NCI-H524 treated with DMSO at 0.1 percent for 48 hours (cell line): Measurements from ENCODE around the gene KLHL29.
A peak's percentile ranks its signal among the peaks of the same experiment; 100 is the strongest.
"Not testable (repeated sequence)": the region's sequence is repeated elsewhere in the genome, so short reads cannot be mapped to it uniquely, and the experiment has no call there.

Source experiments
- DNase-seq: peaks from one replicate; lab custom pipeline; 2025; lab: John Stamatoyannopoulos, UW

Gene KLHL29

DNA sequence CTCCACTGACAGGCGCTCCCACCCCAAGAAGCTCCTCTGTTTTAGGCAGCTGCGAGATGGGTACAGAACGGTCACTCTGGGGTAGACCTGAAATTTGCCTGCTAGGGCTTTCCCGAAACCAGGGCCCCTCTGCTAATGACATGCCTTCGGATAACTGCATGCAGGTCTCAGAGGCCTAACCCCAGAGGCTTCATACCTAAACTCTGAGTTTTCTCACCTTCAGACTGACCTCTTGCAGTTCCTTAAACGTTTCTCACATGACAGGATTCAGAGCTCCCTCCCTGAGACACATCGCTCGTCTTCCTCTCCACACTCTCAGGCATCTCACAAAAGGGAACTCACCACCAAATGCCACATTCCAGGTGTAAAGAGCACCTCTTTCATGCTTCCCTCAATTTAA lies 11.3 kb upstream of the KLHL29 start:
- no peak for DNase-seq

DNA sequence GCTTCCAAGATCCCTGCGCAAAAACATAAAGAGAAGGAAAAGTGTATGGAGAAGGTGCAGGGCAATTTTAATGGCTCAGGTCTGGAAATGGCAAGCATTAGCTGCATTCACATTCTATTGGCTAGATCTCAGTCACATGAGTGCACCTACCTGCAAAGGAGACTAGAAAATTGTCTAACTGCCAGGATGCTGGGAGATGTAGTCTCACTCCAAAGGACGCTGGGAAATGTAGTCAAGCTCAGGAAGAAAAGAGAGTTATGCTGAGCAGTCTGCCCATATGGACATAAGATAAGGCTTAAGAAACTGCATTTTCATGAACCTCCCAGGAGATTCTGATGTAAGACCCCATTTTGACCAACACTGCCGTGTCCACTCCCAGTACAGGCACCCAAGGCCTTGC lies 9.5 kb upstream of the KLHL29 start:
- peak; percentile 41 for DNase-seq

DNA sequence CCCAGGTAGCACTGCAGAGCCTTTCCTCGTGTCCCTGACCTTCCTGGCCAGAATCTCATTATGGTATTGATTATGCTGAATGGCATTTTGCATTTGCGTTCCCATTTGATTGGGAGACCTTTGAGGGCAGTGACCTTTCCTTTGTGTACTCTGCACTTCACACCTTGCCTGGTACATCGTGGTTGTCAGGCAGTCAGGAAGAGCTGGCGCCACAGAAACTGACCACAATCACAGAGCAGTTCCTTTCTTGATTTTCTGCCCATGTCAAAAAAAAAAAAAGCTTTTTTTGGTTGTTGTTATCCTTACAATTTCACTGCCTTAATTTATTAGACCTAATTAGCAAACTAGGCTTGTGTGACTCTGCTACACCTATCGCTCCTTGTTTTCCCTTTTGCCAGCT lies 8.9 kb upstream of the KLHL29 start:
- no peak for DNase-seq

DNA sequence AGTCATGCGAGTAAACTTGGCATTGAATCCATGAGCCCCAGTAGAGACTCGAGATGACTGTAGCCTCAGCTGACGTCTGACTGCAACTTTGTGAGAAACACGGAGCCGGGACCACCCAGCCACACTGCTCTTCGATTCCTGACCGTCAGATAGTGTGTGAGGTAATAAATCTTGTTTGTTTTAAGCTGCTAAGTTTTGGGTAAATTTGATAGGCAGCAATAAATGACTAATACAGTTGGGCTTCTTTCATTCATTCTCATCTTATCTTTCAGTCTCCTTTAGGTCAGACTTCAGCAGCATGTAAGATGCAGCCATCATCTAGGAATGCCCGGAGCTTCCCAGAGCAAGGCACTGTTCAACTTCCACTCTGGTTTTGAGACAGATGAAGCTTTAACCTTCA lies 8.0 kb upstream of the KLHL29 start:
- no peak for DNase-seq

DNA sequence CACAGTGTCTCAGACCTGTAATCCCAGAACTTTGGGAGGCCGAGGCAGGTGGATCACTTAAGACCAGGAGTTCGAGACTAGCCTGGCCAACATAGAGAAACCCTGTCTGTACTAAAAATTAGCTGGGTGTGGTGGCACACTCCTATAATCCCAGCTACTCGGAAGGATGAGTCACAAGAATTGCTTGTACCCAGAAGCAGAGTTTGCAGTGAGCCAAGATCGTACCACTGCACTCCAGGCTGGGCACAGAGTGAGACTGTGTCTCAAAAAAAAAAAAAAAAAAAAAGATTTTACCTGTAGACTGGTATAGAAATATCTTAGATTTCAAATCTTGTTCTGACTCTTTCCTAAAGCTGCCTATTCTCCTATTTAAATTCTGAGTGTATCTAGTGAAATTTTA lies 7.2 kb upstream of the KLHL29 start:
- DNase-seq: no peak

DNA sequence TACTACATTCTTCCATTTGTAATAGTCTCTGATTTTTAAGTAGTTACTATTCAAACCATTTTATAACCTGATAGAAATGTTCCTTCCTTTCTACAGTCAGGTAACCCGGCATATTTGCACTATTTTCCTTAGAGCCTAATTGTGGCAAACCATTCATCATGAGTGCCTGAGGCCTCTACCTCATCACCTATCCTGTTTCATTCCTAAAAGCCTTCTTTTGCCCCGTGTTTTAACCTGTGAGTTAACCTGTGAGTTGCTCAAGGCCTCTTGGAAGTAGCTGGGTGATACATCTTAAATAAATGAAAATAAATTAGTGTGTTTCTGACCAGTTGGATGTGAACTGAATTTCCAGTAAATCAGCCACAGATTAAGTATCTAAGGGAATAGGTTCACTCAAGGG lies 6.5 kb upstream of the KLHL29 start:
- DNase-seq: no peak

DNA sequence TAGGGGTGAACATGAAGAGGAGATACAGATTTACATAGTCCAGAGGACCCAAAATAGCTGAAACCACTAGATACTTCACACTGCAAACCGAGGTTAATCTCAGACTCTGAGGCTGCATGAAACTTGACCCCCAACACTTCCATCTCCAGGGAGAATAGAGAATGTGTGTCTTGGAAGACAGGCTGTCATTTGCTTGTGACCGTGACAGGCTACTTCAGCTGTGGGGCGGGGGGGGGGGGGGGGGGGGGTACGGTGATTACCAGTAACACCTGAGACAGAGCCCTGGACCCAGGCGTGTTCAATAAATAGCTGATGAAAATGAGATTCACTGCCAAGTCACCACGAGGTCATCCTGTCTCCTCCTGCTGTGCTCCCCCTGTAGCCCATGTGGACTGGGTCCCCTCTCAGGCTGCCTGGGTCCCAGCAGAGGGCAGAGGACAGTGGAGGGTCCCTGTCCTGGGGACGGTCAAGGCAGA lies 5.7 kb upstream of the KLHL29 start:
- no peak for DNase-seq

DNA sequence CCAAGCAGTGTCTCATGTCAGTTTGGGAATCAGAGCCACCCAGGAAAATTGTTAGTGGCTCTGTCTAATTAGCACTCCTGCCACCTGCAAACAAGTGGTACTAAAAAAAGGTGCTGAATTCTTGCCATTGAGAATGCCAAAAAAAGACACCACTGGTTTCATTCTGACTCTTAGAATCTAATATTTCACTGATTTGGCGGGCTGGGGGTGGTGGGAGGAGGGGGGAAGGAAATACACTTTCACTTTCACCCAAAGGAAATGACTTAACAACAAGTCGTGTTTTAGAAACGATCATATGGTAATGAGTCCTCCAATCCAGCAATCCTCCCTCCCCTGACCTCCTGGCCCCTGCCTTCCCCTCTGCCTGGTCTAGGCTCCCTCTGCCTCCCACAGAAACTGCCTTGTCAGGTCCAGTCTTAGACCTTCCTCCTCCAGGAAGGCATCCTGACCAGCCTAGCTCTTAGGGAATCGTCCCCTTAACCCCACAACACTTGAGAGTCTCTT lies 4.4 kb upstream of the KLHL29 start:
- DNase-seq: no peak

DNA sequence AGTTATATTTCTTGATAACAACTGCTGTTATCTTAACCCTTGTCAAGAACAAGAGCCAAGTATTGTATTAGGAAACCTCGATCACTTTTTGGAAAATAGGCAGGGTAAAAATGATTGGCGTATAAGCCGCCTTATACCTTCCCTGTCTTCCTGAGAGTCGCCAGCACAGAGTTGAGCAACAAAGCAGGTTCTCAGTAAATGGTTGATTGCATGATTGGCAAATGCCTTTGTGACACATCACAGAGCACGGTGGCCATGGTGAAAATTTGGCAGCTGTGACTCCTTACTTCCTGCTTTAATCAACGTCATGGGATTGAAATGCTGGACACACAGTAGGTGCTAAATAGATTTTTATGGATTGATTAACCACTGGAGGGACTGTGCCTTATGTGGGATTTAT lies 3.9 kb upstream of the KLHL29 start:
- DNase-seq: no peak

DNA sequence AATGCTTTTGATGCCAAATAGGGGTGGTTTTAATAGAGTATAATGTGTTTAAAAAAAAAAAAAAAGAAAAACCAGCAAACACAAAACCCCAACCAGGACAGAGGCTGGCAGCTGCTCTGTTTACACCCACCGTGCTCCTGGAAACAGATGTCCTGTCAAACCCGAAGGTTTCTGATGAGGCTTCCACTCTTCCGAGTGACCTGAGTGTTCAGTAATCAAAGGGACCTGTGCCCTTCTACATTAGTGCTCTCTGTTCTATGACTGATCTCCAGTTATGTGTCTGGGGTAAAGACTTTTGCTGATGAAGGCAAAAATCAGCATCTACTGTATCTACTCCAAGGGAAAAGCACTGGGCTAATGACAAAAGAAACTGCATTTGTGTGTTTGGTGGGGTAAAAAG lies 3.5 kb upstream of the KLHL29 start:
- DNase-seq: no peak

DNA sequence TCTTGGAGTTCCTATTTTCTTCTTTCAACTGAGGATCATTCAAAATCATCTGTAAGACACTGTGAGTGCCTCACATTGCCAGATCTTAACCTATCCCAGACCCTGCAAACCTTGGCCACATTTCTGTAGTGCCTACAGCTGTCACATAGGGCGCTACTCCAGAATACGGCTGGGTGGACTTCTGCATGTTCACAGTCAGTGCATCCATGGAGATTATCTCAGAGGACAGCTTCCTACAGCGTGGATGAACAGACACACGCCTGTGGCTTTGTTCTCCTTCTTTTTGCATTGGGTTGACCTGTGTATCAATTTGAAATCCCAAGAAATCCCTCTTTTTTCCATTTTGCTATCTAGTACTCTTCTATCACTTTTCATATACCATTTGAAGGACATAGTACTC lies 1.9 kb upstream of the KLHL29 start:
- DNase-seq: no peak

DNA sequence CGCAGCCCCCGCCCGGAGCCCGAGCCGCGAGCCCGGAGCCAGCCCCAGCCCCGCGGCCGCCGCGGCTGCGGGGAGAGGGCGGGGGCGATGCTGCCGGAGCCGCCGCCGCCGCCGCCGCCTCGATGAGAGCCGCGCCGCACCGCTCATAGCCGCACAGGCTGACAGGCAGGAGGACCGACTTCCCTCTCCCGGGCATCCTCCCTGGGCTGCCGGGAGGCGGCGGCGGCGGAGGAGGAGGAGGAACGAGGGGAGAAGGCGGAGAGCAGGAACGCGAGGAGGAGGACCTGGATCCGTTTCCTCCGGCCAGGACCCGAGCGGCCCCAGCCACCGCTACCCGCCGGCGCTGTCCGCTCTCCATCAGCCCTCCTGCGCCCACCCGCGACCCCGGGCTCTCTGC lies 370 bp downstream of the KLHL29 start:
- no peak for DNase-seq

DNA sequence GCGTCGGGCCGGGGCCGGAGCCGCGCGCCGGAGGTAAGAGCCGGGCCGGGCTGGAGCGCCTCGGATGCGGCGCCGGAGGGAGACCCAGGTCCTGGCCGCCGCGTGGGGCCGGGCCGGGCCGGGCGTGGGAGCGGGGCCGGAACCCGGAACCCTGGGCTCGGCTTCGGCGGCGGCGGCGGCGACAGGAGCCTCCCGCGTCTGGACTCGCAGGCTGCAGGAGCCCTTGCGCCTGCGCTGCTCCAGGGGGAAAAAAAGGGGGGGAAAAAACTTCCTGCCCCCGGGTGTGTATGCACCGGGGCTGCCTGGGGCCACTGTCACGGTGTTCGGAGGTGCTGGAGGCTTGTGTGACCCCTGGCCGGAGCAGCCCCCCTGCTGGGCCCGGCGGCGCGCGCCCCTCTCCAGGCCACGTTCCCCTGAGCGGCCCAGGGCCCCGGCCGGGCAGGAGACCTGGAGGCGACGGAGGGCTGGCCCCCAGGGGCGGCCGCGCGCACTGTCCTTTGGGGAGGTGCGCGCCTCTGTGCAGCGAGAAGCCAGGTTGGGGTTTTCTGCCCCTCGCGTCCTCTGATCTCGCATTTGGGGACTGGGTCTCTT lies 864 bp downstream of the KLHL29 start:
- DNase-seq: no peak

DNA sequence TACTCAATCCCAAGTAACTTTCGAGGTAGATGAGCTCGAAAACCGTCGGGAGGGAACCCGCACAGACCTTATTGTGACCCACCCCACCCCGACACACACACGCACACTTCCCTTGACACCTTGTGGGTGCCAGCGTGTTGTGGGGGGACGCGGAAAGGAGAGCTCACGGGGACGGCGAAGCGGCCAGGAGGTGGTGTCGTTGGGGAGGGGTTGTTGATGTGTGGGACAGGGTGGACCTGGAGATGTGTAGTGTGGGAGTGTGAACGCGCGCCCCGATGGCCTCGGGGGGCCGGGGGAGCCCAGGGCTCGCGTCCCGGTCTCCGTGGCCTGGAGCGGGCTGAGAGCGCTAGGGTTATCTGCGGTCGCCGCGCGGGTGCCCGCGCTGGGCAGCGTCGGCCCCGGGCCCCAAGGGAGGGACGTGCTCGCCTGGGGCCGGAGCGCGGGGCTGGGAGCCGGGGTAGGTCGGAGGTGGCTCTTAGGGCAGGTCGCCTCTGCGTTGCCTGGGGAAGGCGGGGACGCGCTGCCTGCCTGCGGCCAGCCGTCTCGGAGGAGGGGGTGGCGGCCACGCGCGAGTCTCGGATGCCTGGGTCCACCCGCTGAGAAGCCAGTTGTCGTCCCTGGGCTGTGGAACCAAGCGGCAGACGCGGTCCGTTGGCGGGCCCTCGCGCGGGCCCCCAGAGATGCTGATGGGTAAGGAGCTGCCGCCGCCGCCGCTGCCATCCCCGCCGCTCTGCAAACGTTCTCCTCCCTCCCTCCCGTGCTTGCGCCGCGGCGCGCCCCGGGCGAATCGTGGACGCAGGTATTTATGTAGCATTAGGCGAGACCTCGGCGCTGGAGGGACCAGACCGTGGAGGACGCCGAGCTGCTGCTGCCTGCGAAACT lies 1.6 kb downstream of the KLHL29 start:
- no peak for DNase-seq

DNA sequence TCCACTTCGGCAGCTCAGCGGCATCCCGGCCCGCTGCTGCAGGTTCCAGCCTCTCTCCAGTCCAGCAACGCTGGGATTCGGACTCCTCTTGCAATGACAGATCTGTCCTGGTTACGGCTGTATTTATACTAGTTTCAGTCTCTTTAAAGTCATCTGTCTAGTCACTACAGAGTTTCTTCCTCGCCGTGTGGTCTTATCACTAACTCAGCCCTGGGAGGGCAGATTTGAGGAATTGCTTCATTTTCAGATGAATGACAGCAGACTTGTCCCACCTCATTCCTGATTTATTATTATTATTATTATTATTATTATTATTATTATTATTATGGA lies 2.2 kb downstream of the KLHL29 start:
- DNase-seq: no peak

DNA sequence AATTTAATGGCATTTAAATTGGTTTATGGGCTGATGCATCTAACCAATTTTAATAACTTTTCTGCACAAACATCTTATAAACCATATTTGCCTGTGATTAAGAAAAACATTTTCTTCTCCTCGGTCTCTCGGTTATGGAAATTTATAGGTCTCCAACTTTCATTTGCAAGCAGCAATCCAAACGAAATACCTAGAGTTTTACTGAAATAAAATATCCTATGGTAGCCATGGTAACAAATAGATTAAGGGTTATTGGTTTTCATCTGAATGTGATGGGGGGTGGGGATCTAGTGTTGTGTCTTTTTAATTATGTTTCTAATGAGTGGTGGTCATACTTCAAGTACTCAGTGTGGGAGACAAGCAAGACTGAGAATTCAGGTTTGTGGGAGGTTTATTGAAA lies 2.9 kb downstream of the KLHL29 start:
- no peak for DNase-seq

DNA sequence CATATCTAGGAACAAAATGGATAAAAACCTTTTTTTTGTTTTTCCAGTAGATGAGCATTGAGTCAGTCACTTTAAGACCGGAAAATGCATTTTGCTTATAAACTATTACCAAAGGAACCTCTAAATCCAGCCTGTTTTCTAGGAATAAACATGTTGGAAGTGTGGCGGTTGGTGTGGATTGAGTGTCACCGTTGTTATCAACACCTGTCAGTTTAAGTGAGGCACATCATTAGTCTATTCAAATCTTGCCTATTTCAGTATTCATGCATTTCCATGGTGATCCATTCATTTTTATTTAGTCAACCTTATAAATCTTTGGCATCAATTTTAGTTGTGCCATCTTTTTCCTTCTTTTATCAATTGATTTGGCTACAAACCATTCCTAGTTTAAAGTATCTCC lies 3.3 kb downstream of the KLHL29 start:
- no peak for DNase-seq

DNA sequence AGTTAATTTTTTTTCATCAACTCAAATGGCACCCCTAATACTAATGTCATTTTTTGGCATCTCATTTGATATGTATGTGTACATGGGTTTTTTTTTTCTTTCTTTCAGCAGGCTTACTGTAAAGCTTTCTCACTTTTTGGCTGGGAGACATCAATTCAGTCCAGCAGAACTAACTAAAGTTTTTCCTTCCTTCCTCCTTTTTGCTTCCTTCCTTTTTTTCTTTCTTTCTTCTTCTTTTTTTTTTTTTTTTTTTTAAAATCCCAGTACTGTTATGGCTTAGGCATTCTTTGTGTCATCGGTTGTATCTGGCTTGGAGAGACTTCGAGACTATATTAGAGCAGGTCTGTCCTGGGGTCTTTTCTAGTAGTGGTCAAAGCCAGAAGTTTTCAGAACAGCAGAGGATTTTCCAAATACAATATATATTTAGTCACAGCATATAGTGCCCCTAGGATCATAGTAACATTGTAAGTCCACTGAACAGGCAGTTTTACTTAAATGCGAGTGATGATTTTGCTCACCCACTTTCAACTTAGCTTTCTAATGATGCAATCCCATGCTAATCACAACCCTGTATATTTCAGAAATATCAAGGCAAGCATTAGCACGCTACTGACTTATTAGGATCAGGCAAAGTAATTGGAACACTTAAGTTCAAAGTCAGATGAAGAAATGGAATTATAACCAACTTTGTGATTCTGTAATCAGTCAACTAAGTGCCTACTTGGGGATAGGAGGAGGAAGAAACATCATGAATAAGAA lies 4.0 kb downstream of the KLHL29 start:
- DNase-seq: no peak

DNA sequence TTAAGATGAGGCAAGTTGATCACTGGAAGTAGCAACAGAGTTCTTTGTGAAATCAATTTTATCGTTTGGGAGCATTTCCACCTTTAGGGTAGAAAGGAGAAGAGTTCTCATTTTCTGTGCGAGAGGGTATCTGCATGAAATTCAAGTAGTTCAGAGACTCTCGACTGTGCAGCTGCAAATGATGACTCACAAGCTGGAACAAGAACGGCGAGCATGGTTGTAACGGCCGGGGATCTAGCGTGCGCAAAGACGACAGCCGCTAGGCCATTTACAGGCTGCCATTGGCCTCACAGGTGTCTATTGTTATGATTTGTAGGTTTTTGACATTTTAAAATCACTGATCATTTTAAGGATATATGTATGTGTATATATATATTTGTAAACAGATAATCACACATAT lies 5.2 kb downstream of the KLHL29 start:
- DNase-seq: no peak

DNA sequence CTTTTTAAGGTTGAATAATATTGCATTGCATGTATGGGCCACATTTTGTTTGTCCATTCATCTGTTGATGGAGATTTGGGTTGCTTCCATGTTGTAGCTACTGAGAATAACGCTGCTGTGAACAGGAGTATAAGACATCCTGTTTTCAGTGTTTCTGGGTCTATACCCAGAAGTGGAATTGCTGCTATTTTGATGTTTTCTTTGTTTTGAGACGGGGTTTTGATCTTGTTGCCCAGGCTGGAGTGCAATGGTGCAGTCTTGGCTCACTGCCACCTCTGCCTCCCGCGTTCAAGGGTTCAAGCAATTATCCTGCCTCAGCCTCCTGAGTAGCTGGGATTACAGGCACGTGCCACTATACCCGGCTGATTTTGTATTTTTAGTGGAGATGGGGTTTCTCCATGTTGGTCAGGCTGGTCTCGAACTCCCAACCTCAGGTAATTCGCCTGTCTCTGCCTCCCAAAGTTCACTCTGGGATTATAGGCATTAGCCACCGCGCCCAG lies 6.3 kb downstream of the KLHL29 start:
- DNase-seq: not testable (repeated sequence)

DNA sequence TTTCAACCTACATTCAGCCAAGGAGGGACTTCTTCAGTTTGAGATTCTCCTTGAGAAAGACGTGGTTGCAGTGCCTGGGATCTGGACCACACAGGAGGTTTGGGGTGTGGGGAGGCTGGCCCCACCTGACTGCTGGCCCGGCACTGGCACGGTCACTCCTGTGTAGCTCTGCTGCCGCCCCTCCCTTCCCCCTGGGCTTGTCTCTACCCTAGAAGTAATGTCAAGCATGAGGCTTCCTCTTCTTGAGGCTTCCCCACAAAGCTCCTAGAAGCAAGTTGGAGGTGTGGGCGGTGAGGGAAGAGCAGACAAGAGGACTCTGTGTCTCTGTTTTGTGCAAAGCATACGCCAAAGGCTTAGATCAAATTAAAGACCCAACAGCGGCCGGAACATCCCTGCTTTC lies 8.7 kb downstream of the KLHL29 start:
- no peak for DNase-seq

DNA sequence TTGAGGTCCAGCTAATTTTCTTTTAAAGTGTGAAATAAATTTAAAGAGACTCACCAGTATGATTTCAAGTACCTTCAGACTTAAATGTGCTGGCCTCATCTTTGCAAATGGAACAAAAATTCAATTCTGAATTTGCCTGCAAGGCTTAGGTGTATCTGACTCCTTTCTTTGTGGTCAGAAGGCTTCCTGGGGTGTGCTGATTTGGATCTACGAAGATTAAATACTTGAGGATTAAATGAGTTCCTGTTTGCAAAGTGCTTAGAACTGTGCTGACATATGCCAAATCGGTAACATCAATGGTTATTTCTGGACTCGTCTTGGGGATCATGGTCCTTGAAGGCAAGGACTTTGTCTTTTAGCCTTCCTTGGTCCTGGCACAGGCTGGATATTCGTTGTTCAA lies 9.7 kb downstream of the KLHL29 start:
- no peak for DNase-seq

DNA sequence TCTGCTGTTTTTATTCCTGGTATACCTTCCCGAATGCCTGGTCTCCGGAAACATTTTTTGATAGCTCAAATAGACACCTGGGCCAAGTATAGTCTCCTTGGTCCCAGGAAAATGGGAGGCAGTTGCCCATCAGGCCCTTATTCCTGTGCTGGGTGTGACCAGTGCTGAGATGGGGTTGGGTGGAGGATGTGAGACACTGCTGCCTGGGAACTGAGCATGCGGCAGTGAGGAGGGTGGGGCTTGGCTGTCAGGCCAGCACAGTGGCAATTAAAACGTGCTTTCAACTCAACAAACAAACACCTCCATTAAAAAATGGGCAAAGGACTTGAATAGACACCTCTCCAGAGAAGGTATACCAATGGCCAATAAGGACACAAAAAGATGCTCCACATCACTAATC lies 12.5 kb downstream of the KLHL29 start:
- no peak for DNase-seq
